ENCODE data around the gene TBX5.

The TBX5 gene

DNA sequence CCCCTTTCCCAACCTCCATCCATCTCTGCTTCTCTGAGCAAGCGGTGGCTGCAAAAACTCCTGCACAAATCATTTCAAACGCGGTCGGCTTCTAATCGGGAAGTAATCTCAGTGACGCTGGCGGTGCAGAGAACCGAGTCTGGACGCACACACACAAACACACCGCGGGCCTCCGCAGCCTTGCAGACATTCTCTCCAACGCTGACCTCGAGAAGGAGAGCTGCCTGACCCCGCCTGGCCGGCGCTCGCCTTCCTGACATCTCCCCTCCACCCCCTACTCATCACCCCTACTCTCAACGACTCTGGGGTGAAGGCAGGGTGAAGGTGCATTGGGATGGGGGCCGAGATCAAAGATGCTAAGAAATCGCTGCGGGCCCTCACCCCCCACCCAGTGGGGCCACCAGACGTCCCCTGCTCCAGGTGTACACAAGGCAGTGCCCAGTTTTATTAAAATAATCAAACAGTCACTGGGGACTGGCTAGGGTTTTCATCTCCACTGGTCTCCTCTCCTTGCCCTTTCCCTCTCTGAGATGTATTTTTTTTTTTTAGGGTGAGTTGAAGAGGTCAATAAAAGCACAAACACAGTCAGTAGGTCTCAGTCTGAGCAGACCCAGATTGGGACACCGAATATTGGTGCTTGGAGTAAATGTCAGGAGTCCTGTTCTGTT, 506 bp upstream of the TBX5 start:
- H3K36me3 ChIP-seq (ENCODE audit: control insufficient read depth, insufficient read depth, low read length): no peaks in the 10 kb centered on the region
- TF ChIP-seq, protein P1, sequence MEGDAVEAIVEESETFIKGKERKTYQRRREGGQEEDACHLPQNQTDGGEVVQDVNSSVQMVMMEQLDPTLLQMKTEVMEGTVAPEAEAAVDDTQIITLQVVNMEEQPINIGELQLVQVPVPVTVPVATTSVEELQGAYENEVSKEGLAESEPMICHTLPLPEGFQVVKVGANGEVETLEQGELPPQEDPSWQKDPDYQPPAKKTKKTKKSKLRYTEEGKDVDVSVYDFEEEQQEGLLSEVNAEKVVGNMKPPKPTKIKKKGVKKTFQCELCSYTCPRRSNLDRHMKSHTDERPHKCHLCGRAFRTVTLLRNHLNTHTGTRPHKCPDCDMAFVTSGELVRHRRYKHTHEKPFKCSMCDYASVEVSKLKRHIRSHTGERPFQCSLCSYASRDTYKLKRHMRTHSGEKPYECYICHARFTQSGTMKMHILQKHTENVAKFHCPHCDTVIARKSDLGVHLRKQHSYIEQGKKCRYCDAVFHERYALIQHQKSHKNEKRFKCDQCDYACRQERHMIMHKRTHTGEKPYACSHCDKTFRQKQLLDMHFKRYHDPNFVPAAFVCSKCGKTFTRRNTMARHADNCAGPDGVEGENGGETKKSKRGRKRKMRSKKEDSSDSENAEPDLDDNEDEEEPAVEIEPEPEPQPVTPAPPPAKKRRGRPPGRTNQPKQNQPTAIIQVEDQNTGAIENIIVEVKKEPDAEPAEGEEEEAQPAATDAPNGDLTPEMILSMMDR (IDR thresholded peaks at IDR 0.05; ENCODE audit: insufficient read depth, low read length, poor library complexity, severe bottlenecking): no peak
- no peak for DNase-seq (ENCODE audit: extremely low read depth, insufficient read length)
- no peak overlapping the region for H3K4me3 ChIP-seq (replicated peaks; ENCODE audit: low read depth, low read length)
- H3K27me3 ChIP-seq (replicated peaks; ENCODE audit: control insufficient read depth, insufficient read depth, low read length): peaks cover 2% of the 10 kb centered on the region

DNA sequence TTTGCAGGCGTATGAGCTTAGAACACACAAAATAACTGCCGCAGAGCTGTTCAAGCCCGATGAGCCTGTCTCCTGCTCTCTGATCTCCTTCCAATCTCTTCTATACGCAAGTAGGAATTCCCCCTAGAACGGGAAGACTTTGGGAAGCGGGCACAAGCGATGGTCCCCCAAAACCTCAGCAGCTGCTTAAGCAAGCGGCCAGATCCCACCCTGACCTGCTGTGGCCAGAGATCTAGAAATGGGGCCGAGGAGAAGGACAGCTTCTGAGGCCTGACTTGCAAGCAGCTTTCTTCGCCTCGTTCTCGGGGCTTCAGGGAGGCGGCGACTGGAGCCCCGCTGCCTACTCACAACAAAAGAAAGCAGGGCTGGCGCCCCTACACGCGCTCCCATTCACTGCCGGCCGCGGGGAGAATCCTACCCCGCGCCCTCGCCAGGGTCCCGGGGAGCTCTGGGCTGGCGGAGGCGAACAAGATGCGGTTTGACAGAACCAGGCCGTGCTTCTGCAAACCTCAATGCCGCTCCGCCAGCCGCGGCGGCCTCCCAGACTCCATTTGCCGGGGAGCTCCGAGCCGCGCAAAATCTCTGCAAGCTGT, 922 bp downstream of the TBX5 start:
- Histone ChIP-seq H3K27me3 (replicated peaks; ENCODE audit: control insufficient read depth, insufficient read depth, low read length) (peaks cover 2% of the 10 kb centered on the region), H3K36me3 (ENCODE audit: control insufficient read depth, insufficient read depth, low read length) (no peaks in the 10 kb centered on the region), H3K4me3 (replicated peaks; ENCODE audit: low read depth, low read length) (no peak overlapping the region)
- DNase-seq (ENCODE audit: extremely low read depth, insufficient read length): no peak
- TF ChIP-seq, protein P1 (IDR thresholded peaks at IDR 0.05; ENCODE audit: insufficient read depth, low read length, poor library complexity, severe bottlenecking): no peak

DNA sequence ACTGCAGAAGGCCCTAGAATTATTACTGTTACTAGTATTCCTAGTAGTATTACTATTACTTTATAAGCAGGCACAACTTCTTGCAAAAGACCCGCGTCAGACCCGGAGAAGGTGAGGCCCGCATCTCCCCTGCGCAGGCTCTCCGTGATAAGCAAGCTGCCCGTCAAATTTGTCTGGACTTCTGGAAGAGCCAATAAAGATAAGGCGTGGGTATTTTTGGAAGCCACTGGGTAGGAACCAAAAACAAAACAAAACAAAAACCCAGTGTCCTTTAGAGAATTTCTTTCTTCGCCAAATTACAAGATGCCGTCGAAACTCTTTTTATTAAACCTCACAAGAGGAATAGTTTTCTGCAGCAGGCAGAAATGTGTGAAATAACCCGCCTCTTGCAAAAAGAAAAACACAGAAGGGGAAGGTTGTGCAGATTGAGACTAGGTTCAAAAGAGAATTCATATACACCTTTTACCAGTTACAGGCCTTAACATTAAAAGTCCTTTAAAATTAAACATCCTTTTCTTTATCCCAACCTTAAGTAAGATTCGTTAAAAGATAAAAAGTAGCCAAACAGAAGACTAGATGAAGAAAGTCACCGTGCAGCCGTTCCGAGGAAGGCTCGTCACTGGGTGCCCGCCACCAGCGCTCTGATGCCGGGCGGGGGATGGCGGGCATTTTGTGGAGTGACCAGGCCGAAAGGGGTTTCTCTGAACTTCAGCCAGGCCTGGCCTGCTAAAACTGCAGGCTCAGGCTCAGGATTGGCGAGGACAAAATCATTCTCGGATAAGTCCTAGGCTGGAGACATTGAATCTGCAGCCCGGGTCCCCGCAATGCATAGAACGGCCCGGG, 1.6 kb downstream of the TBX5 start:
- no peaks in the 10 kb centered on the region for H3K36me3 ChIP-seq (ENCODE audit: control insufficient read depth, insufficient read depth, low read length)
- no peak overlapping the region for H3K4me3 ChIP-seq (replicated peaks; ENCODE audit: low read depth, low read length)
- TF ChIP-seq, protein P1 (IDR thresholded peaks at IDR 0.05; ENCODE audit: insufficient read depth, low read length, poor library complexity, severe bottlenecking): no peak
- H3K27me3 ChIP-seq (replicated peaks; ENCODE audit: control insufficient read depth, insufficient read depth, low read length): peaks cover 2% of the 10 kb centered on the region
- DNase-seq (ENCODE audit: extremely low read depth, insufficient read length): no peak

DNA sequence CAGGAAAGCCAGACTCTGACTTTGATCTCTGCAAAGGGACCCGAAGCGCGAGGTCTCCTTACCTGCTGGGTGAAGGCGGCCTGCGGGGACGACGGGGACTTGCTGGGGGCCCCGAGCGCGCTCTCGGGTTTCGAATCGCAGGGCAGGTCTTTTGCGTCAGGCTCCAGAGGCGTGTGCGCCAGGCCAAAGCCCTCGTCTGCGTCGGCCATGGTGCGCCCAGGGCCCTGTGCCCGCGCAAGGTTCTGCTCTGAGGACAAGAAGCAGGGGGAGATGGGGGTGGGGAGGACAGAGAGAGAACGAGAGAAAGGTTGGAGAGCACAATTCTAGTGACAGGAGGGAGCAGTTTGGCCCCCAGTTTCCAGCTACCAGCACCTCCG, 2.3 kb downstream of the TBX5 start:
- no peak for DNase-seq (ENCODE audit: extremely low read depth, insufficient read length)
- H3K27me3 ChIP-seq (replicated peaks; ENCODE audit: control insufficient read depth, insufficient read depth, low read length): peaks cover 2% of the 10 kb centered on the region
- TF ChIP-seq, protein P1 (IDR thresholded peaks at IDR 0.05; ENCODE audit: insufficient read depth, low read length, poor library complexity, severe bottlenecking): no peak
- H3K36me3 ChIP-seq (ENCODE audit: control insufficient read depth, insufficient read depth, low read length): no peaks in the 10 kb centered on the region
- no peak overlapping the region for H3K4me3 ChIP-seq (replicated peaks; ENCODE audit: low read depth, low read length)

DNA sequence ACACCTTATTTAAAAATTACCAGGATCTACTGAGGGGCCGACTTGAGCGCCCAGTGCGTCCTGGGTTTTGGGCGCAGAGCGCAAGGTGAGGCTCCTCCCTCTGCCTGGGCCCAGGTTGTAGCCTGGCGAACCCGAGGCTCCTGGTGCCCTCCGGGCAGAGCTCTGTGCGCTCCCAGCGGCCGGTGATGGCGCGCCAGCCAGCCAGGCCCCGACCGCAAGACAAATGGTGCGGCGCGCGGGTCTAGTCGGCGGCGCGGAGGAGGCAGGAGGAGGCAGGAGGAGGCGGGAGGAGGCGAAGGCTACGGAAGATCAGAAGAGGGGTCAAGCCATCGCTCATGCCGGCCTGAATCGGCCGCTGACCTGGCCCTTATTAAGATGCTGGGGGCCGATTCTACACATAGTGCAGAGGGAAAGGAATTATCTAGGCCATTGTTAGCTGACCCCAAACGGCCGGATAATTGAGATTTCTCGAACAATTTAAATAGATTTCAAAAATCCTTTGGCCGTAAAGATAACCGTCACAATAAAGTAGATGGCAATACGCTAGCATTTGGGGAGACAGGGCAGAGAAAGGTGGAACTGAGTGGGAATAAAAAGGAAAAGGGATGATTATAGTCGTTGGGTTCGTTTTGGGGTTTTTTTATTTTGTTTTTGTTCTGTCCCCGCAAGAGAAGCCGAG, 2.8 kb downstream of the TBX5 start:
- DNase-seq (ENCODE audit: extremely low read depth, insufficient read length): no peak
- peaks cover 2% of the 10 kb centered on the region for H3K27me3 ChIP-seq (replicated peaks; ENCODE audit: control insufficient read depth, insufficient read depth, low read length)
- no peaks in the 10 kb centered on the region for H3K36me3 ChIP-seq (ENCODE audit: control insufficient read depth, insufficient read depth, low read length)
- TF ChIP-seq, protein P1 (IDR thresholded peaks at IDR 0.05; ENCODE audit: insufficient read depth, low read length, poor library complexity, severe bottlenecking): no peak
- H3K4me3 ChIP-seq (replicated peaks; ENCODE audit: low read depth, low read length): no peak overlapping the region

Measured in GM06990 (cell line).